IPS DF 4.7 (cell line): ENCODE data around the gene LRRC55.

Experiments used
- DNase-seq: peaks from one replicate; pipeline ENCODE4 v3.0.0-alpha.2; 2013; ENCODE audit warnings: low spot score; ENCODE audit errors: extremely low read depth

Gene LRRC55

GRCh38 chr11:57181678-57182305 is at the start of gene LRRC55:
LRRC55 (plus strand) TSS chr11:57181953; CDS start chr11:57182023, 70 bp downstream.
- DNase-seq = no peak

GRCh38 chr11:57133366-57134038 is 48.3 kb upstream of the LRRC55 start:
- no peak for DNase-seq

- no peak for DNase-seq
Observed at GRCh38 chr11:57134284-57134683, 47.5 kb upstream of the LRRC55 start.

GRCh38 chr11:57135020-57135751 is 46.6 kb upstream of the LRRC55 start:
- DNase-seq = no peak

GRCh38 chr11:57140568-57140967 is 41.2 kb upstream of the LRRC55 start:
- no peak for DNase-seq

GRCh38 chr11:57143459-57143858 is 38.3 kb upstream of the LRRC55 start:
- no peak for DNase-seq

- no peak for DNase-seq
Observed at GRCh38 chr11:57144075-57144474, 37.7 kb upstream of the LRRC55 start.

GRCh38 chr11:57144531-57145320 is 37.0 kb upstream of the LRRC55 start:
- DNase-seq = no peak

GRCh38 chr11:57146301-57146700 is 35.5 kb upstream of the LRRC55 start:
- DNase-seq = no peak

- no peak for DNase-seq
Observed at GRCh38 chr11:57148621-57149020, 33.1 kb upstream of the LRRC55 start.

GRCh38 chr11:57150454-57150917 is 31.3 kb upstream of the LRRC55 start:
- DNase-seq = no peak

GRCh38 chr11:57152134-57152533 is 29.6 kb upstream of the LRRC55 start:
- no peak for DNase-seq

- DNase-seq = no peak
Observed at GRCh38 chr11:57153448-57153847, 28.3 kb upstream of the LRRC55 start.

- DNase-seq = no peak
Observed at GRCh38 chr11:57154739-57155138, 27.0 kb upstream of the LRRC55 start.

- no peak for DNase-seq
Observed at GRCh38 chr11:57155400-57155799, 26.4 kb upstream of the LRRC55 start.

GRCh38 chr11:57155838-57156607 is 25.7 kb upstream of the LRRC55 start:
- DNase-seq = no peak

- DNase-seq = no peak
Observed at GRCh38 chr11:57156928-57157327, 24.8 kb upstream of the LRRC55 start.

- DNase-seq = no peak
Observed at GRCh38 chr11:57157624-57158023, 24.1 kb upstream of the LRRC55 start.

GRCh38 chr11:57158180-57158579 is 23.6 kb upstream of the LRRC55 start:
- DNase-seq = no peak

- no peak for DNase-seq
Observed at GRCh38 chr11:57158599-57158998, 23.2 kb upstream of the LRRC55 start.

- DNase-seq = no peak
Observed at GRCh38 chr11:57160665-57161064, 21.1 kb upstream of the LRRC55 start.
